Upper lobe of left lung (tissue), 6 donors: ENCODE measurements around the gene SLC9C1. TPM values are rescaled to one million over a fixed set of nuclear protein-coding genes. Genes with fewer than 3 reads are reported as not detected.

Experiments used
- ATAC-seq, 2 donors: fragments of 200-7000 bp; cut with Tn5 transposase; one replicate each; pipeline ENCODE4 v1.9.1; 2022; ENCODE audit warnings: mild to moderate bottlenecking in 2 of 2, moderate library complexity in 2 of 2; ENCODE audit not compliant: low FRiP score in 2 of 2
- DNase-seq, 2 donors: peaks; one replicate each; pipeline ENCODE4 v3.0.0-alpha.2; 2019 to 2020
- H3K27ac ChIP-seq, 4 donors: fragments of 200-600 bp; sonication (generic); one replicate each; pipeline ENCODE4 v1.5.1; 2016 to 2019
- H3K27me3 ChIP-seq, 4 donors: fragments of 200-600 bp; sonication (generic); one replicate each; pipeline ENCODE4 v1.5.1; 2017 to 2019
- H3K36me3 ChIP-seq, 4 donors: fragments of 200-600 bp; sonication (generic); one replicate each; pipeline ENCODE4 v1.5.1; 2016 to 2019
- H3K4me1 ChIP-seq, 4 donors: fragments of 200-600 bp; sonication (generic); one replicate each; pipeline ENCODE4 v1.5.1; 2018 to 2019
- H3K4me3 ChIP-seq, 4 donors: fragments of 200-600 bp; sonication (generic); one replicate each; pipeline ENCODE4 v1.5.1; 2017 to 2019; ENCODE audit warnings: mild to moderate bottlenecking in 2 of 4, moderate library complexity in 1 of 4
- H3K9me3 ChIP-seq, 4 donors: fragments of 200-600 bp; sonication (generic); one replicate each; pipeline ENCODE4 v1.5.1; 2018 to 2019
- EP300 ChIP-seq, 4 donors: sonication (generic); formaldehyde crosslinking; IDR thresholded peaks; one replicate each; pipeline ENCODE4 v1.5.1; 2017; ENCODE audit warnings: antibody characterized with exemption in 4 of 4, control low read depth in 2 of 4
- POLR2A ChIP-seq, 4 donors: fragments of 450-650 bp; IDR thresholded peaks; one replicate each; pipeline ENCODE4 v1.5.1; 2016 to 2017; ENCODE audit warnings: antibody characterized with exemption in 4 of 4, mild to moderate bottlenecking in 2 of 4
- POLR2AphosphoS5 ChIP-seq, 2 donors: sonication (generic); formaldehyde crosslinking; IDR thresholded peaks; one replicate each; pipeline ENCODE4 v1.5.1; 2017; ENCODE audit warnings: antibody characterized with exemption in 2 of 2
- WGBS, 2 donors: methylation state at CpG; one replicate each; pipeline ENCODE4 v1.1.5; 2017 to 2018; 5-methylcytosine and 5-hydroxymethylcytosine counted together
- total RNA-seq, 6 donors: library from RNA; depleted of rRNA in 4 of 6; stranded (reverse); fragments of >200 nt in 4 of 6; gene quantifications; one replicate each; pipeline versions ENCODE4 v1.1.0 to v1.2.1, GENCODE V29; 2016 to 2021
- TF ChIP-seq, protein P1 (sequence below), 6 experiments: fragments of 450-650 bp in 4 of 6; fragments of 200-600 bp in 2 of 6; sonication (generic) in 2 of 6; IDR thresholded peaks; one replicate each; pipeline ENCODE4 v1.5.1; 2016 to 2019; ENCODE audit warnings: antibody characterized with exemption in 6 of 6
- donor health status: DM: no; HTN: no; CAD: no; lungs with moderate emphysema.
- donor health status: DM: no; HTN: yes; CAD: no; lungs with severe emphysema.

The SLC9C1 gene
- total RNA-seq, 6 donors from 2014 or later: not detected

GRCh38 chr3:112129925-112130637, 163.9 kb downstream of the SLC9C1 start:
- H3K27ac ChIP-seq: no peak overlapping the region
- no peaks in the 10 kb centered on the region for H3K36me3 ChIP-seq
- no peak for ATAC-seq
- TF ChIP-seq, protein P1, sequence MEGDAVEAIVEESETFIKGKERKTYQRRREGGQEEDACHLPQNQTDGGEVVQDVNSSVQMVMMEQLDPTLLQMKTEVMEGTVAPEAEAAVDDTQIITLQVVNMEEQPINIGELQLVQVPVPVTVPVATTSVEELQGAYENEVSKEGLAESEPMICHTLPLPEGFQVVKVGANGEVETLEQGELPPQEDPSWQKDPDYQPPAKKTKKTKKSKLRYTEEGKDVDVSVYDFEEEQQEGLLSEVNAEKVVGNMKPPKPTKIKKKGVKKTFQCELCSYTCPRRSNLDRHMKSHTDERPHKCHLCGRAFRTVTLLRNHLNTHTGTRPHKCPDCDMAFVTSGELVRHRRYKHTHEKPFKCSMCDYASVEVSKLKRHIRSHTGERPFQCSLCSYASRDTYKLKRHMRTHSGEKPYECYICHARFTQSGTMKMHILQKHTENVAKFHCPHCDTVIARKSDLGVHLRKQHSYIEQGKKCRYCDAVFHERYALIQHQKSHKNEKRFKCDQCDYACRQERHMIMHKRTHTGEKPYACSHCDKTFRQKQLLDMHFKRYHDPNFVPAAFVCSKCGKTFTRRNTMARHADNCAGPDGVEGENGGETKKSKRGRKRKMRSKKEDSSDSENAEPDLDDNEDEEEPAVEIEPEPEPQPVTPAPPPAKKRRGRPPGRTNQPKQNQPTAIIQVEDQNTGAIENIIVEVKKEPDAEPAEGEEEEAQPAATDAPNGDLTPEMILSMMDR (IDR thresholded peaks at IDR 0.05): no peak
- no peak for TF ChIP-seq POLR2A (IDR thresholded peaks at IDR 0.05)
- no peak for TF ChIP-seq POLR2AphosphoS5 (IDR thresholded peaks at IDR 0.05)
- no peak for TF ChIP-seq EP300 (IDR thresholded peaks at IDR 0.05)
- 84 to 86% methylated on average over 4 of the region's 4 CpGs for WGBS, 2 donors
- no peaks in the 10 kb centered on the region for H3K27me3 ChIP-seq
- DNase-seq: no peak
- no peaks in the 10 kb centered on the region for H3K9me3 ChIP-seq
- H3K4me3 ChIP-seq: no peak overlapping the region
- peaks cover 0 to 13% (median 3%) of the 10 kb centered on the region in 4 donors for H3K4me1 ChIP-seq

- no peaks in the 10 kb centered on the region for H3K9me3 ChIP-seq
- no peaks in the 10 kb centered on the region for H3K27me3 ChIP-seq
- H3K4me1 ChIP-seq: peaks cover 0 to 13% (median 3%) of the 10 kb centered on the region in 4 donors
- no peak overlapping the region for H3K27ac ChIP-seq
- TF ChIP-seq EP300 (IDR thresholded peaks at IDR 0.05) (no peak), POLR2AphosphoS5 (IDR thresholded peaks at IDR 0.05) (no peak), POLR2A (IDR thresholded peaks at IDR 0.05) (no peak)
- TF ChIP-seq, protein P1 (IDR thresholded peaks at IDR 0.05): no peak
- WGBS, 2 donors: 57 to 67% methylated on average over 7 of the region's 7 CpGs
- no peaks in the 10 kb centered on the region for H3K36me3 ChIP-seq
- ATAC-seq: peak in 1 of 2 donors; percentile 30
- no peak overlapping the region for H3K4me3 ChIP-seq
- DNase-seq: no peak
These were observed 164.9 kb downstream of the SLC9C1 start for GRCh38 chr3:112128843-112129727.

- H3K4me1 ChIP-seq: peaks cover 0 to 13% (median 3%) of the 10 kb centered on the region in 4 donors
- 63 to 67% methylated on average over 10 of the region's 10 CpGs for WGBS, 2 donors
- H3K27ac ChIP-seq: no peak overlapping the region
- no peak overlapping the region for H3K4me3 ChIP-seq
- H3K36me3 ChIP-seq: no peaks in the 10 kb centered on the region
- TF ChIP-seq POLR2AphosphoS5 (IDR thresholded peaks at IDR 0.05) (no peak), EP300 (IDR thresholded peaks at IDR 0.05) (no peak)
- TF ChIP-seq, protein P1 (IDR thresholded peaks at IDR 0.05): no peak
- ATAC-seq (peak in 1 of 2 donors; percentile 10), DNase-seq (no peak)
- H3K27me3 ChIP-seq: no peaks in the 10 kb centered on the region
- no peaks in the 10 kb centered on the region for H3K9me3 ChIP-seq
These were observed 166.2 kb downstream of the SLC9C1 start for GRCh38 chr3:112127522-112128494.

- H3K4me3 ChIP-seq: no peak overlapping the region
- peaks cover 0 to 13% (median 3%) of the 10 kb centered on the region in 4 donors for H3K4me1 ChIP-seq
- WGBS, 2 donors: 56 to 78% methylated on average over 1 of the region's 1 CpG
- H3K27ac ChIP-seq: no peak overlapping the region
- ATAC-seq: no peak
- no peaks in the 10 kb centered on the region for H3K36me3 ChIP-seq
- H3K27me3 ChIP-seq: no peaks in the 10 kb centered on the region
- no peaks in the 10 kb centered on the region for H3K9me3 ChIP-seq
- no peak for DNase-seq
- TF ChIP-seq POLR2A (IDR thresholded peaks at IDR 0.05): no peak
- TF ChIP-seq EP300 (IDR thresholded peaks at IDR 0.05): no peak
- TF ChIP-seq POLR2AphosphoS5 (IDR thresholded peaks at IDR 0.05): no peak
- TF ChIP-seq, protein P1 (IDR thresholded peaks at IDR 0.05): no peak
These were observed 167.5 kb downstream of the SLC9C1 start for GRCh38 chr3:112126511-112126911.
